HL-60 (cell line): ENCODE measurements around the gene ANAPC5.
"Not testable (repeated sequence)": the region's sequence is repeated elsewhere in the genome, so short reads cannot be mapped to it uniquely, and the experiment has no call there.

Experiments
- POLR2AphosphoS5 ChIP-seq: IDR thresholded peaks from 2 replicates; pipeline ENCODE4 v1.6.1; 2012; ENCODE audit warnings: low read depth
- TF ChIP-seq, protein P1 (sequence below): IDR thresholded peaks from one replicate; pipeline ENCODE4 v1.5.1; 2011; ENCODE audit warnings: low read length, control low read depth, inconsistent platforms; ENCODE audit not compliant: insufficient read depth

DNA sequence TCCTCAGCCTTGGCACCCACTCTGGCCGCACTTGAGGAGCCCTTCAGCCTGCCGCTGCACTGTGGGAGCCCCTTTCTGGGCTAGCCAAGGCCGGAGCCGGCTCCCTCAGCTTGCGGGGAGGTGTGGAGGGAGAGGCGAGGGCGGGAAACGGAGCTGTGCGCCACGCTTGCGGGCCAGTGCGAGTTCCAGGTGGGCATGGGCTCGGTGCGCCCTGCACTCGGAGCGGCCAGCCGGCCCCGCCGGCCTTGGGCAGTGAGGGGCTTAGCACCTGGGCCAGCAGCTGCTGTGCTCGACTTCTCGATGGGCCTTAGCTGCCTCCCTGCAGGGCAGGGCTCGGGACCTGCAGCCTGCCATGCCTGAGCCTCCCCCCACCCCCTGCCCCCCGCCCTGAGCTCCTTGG lies 22.1 kb upstream of the ANAPC5 start:
- TF ChIP-seq, protein P1, sequence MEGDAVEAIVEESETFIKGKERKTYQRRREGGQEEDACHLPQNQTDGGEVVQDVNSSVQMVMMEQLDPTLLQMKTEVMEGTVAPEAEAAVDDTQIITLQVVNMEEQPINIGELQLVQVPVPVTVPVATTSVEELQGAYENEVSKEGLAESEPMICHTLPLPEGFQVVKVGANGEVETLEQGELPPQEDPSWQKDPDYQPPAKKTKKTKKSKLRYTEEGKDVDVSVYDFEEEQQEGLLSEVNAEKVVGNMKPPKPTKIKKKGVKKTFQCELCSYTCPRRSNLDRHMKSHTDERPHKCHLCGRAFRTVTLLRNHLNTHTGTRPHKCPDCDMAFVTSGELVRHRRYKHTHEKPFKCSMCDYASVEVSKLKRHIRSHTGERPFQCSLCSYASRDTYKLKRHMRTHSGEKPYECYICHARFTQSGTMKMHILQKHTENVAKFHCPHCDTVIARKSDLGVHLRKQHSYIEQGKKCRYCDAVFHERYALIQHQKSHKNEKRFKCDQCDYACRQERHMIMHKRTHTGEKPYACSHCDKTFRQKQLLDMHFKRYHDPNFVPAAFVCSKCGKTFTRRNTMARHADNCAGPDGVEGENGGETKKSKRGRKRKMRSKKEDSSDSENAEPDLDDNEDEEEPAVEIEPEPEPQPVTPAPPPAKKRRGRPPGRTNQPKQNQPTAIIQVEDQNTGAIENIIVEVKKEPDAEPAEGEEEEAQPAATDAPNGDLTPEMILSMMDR = not testable (repeated sequence)
- not testable (repeated sequence) for TF ChIP-seq POLR2AphosphoS5
